Cardiac fibroblast (primary cell): ENCODE data around the gene SLC37A4.
A peak's percentile ranks its signal among the peaks of the same experiment; 100 is the strongest.
"Not testable (repeated sequence)": the region's sequence is repeated elsewhere in the genome, so short reads cannot be mapped to it uniquely, and the experiment has no call there.

Experiments used
- DNase-seq, 2 donors: peaks; one replicate each; pipeline versions ENCODE4 v3.0.0 to v3.0.0-alpha.2; 2010; ENCODE audit warnings: low read depth in 2 of 2
- H3K4me3 ChIP-seq, 2 donors: replicated peaks in 1 of 2; 1 replicate in 1 of 2; 2 replicates in 1 of 2; pipeline ENCODE4 v1.5.1; 2011; ENCODE audit warnings: low read depth in 2 of 2, low read length in 2 of 2, mild to moderate bottlenecking in 2 of 2, moderate library complexity in 1 of 2
- CTCF ChIP-seq: IDR thresholded peaks from one replicate; pipeline ENCODE4 v1.5.1; 2011; ENCODE audit warnings: low read depth, mild to moderate bottlenecking, low read length, inconsistent platforms

The SLC37A4 gene

GRCh38 chr11:119041821-119042514 is 11.3 kb upstream of the SLC37A4 start:
- H3K4me3 ChIP-seq: no peak overlapping the region
- DNase-seq: peak in 1 of 2 donors; percentile 29
- TF ChIP-seq CTCF: no peak

GRCh38 chr11:119039471-119039870 is 8.8 kb upstream of the SLC37A4 start:
- DNase-seq, H3K4me3 ChIP-seq: not testable (repeated sequence)

- no peak overlapping the region for H3K4me3 ChIP-seq
- no peak for TF ChIP-seq CTCF
- no peak for DNase-seq
These were observed 8.2 kb upstream of the SLC37A4 start for GRCh38 chr11:119038884-119039283.

GRCh38 chr11:119034813-119035212 is 4.1 kb upstream of the SLC37A4 start:
- no peak overlapping the region for H3K4me3 ChIP-seq
- no peak for TF ChIP-seq CTCF
- no peak for DNase-seq

- peak in 1 of 2 donors; percentile 22 for DNase-seq
- not testable (repeated sequence) for H3K4me3 ChIP-seq
These were observed 2.7 kb upstream of the SLC37A4 start for GRCh38 chr11:119033421-119033820.

- DNase-seq: no peak
- H3K4me3 ChIP-seq: no peak overlapping the region
- TF ChIP-seq CTCF: no peak
These were observed 1.2 kb upstream of the SLC37A4 start for GRCh38 chr11:119031912-119032280.

GRCh38 chr11:119030029-119030328 is 698 bp downstream of the SLC37A4 start:
- TF ChIP-seq CTCF: no peak
- peak overlapping the region; percentile 72 to 90 for H3K4me3 ChIP-seq
- DNase-seq: no peak

- TF ChIP-seq CTCF: no peak
- H3K4me3 ChIP-seq: peak overlapping the region; percentile 72 to 90
- DNase-seq: no peak
These were observed 1.2 kb downstream of the SLC37A4 start for GRCh38 chr11:119029340-119030028.
